MCF 10A (cell line): ENCODE measurements around the gene FBXO5. TPM values are rescaled to one million over a fixed set of nuclear protein-coding genes. Genes with fewer than 3 reads are reported as not detected.

Experiments
- BruUV-seq: library from RNA; stranded (reverse); fragments of 400-500 nt; replicated peaks from 2 replicates; lab custom pipeline; 2021; lab: Mats Ljungman, UMichigan
- CTCF ChIA-PET: fragments of 300-600 bp; sonication (Branson Sonifier 250); formaldehyde crosslinking; extraction: SDS; loops from one replicate; lab custom pipeline; 2021; ENCODE audit warnings: antibody characterized with exemption, inconsistent platforms; lab: Yijun Ruan, JAX
- POLR2A ChIA-PET: fragments of 300-600, 350-650 bp; sonication (Branson Sonifier 250); formaldehyde crosslinking; extraction: SDS; loops from one replicate; lab custom pipeline; 2020; ENCODE audit warnings: antibody characterized with exemption, inconsistent platforms; lab: Yijun Ruan, JAX
- DNase-seq: peaks from one replicate; pipeline ENCODE4 v3.0.0-alpha.2; 2018; ENCODE audit not compliant: unreplicated experiment
- H3K27ac Mint-ChIP-seq: one replicate; pipeline ENCODE4 v1.8.0; 2022; ENCODE audit warnings: mild to moderate bottlenecking, low read depth, mixed read lengths; ENCODE audit not compliant: unreplicated experiment
- H3K27me3 Mint-ChIP-seq: one replicate; pipeline ENCODE4 v1.8.0; 2022; ENCODE audit warnings: mixed read lengths; ENCODE audit not compliant: insufficient read depth, unreplicated experiment
- H3K36me3 Mint-ChIP-seq: one replicate; pipeline ENCODE4 v1.8.0; 2022; ENCODE audit warnings: mild to moderate bottlenecking, moderate library complexity, mixed read lengths; ENCODE audit not compliant: insufficient read depth, unreplicated experiment
- H3K4me1 Mint-ChIP-seq: one replicate; pipeline ENCODE4 v1.8.0; 2022; ENCODE audit warnings: mixed read lengths; ENCODE audit not compliant: insufficient read depth, unreplicated experiment
- H3K4me3 Mint-ChIP-seq: one replicate; pipeline ENCODE4 v1.8.0; 2022; ENCODE audit warnings: mild to moderate bottlenecking, moderate library complexity, mixed read lengths; ENCODE audit not compliant: unreplicated experiment
- H3K9me3 Mint-ChIP-seq: one replicate; pipeline ENCODE4 v1.8.0; 2022; ENCODE audit warnings: mixed read lengths; ENCODE audit not compliant: unreplicated experiment
- intact Hi-C: fragments of 100-400 bp; cut with micrococcal nuclease; formaldehyde crosslinking; loops from 2 replicates; pipeline ENCODE4 v1.14.1; 2022
- total RNA-seq: library from RNA; stranded (reverse); gene quantifications from 2 replicates; pipeline ENCODE4 v1.2.3, GENCODE V29; 2022
- TF ChIP-seq, protein P1 (sequence below): fragments of 200-600 bp; IDR thresholded peaks from one replicate; pipeline ENCODE4 v1.8.0; 2022; ENCODE audit warnings: antibody characterized with exemption, mild to moderate bottlenecking; ENCODE audit not compliant: unreplicated experiment

The FBXO5 gene
- total RNA-seq, 1 experiment from 2014 or later = 16.4 TPM

DNA sequence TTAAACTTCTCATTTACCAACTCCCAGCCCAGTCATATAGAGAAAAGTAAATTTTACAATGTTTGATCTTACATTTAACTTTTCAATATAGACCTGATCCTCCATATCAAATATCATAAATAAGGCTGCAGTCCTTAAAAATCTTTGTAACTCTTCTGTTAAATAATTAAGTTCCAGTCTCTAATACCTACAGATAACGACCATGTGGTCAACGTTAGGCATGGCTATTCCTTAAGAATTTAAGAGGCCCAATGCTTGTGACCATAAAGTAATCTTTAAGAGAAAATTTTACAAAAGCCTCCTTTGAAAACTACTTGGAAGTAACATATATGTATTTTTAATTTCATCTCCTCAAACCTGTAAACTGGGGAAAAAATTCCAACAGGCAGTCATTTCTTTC lies 1.6 kb downstream of the FBXO5 start:
- peaks cover 5% of the 10 kb centered on the region for H3K36me3 Mint-ChIP-seq
- H3K27ac Mint-ChIP-seq = peak overlapping the region; percentile 79

DNA sequence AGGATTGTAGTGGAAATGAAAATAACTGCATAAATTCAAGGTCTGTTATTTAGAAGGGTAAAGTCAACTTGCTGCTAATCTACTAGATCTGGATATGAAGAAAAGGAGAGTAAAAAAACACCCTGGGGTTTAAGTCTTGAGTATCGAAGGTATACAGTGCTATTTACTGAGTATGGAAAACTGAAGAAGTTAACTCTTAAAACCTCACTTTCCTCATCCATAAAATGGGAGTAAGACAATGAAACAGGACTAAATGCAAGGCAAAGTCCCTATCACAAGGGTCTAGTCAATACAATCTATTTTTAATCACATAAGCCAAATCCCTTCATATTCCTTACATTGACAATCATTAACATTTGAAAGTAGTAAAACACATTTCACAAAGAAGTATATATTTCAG lies 2.2 kb downstream of the FBXO5 start:
- Mint-ChIP-seq H3K27me3 (no peaks in the 10 kb centered on the region), H3K4me3 (peak overlapping the region; percentile 87), H3K4me1 (peaks cover 43% of the 10 kb centered on the region), H3K27ac (peak overlapping the region; percentile 79), H3K9me3 (no peaks in the 10 kb centered on the region), H3K36me3 (peaks cover 5% of the 10 kb centered on the region)
- ChIA-PET CTCF (no interaction called here), POLR2A (interaction anchor here (0.9 to 1.6 kb wide), 3 partner anchors 21 to 28 kb away, joined by 3 to 4 read pairs (median 3); no protein-coding TSS in a partner anchor)
- DNase-seq = no peak
- BruUV-seq = no TSS peak
- TF ChIP-seq, protein P1, sequence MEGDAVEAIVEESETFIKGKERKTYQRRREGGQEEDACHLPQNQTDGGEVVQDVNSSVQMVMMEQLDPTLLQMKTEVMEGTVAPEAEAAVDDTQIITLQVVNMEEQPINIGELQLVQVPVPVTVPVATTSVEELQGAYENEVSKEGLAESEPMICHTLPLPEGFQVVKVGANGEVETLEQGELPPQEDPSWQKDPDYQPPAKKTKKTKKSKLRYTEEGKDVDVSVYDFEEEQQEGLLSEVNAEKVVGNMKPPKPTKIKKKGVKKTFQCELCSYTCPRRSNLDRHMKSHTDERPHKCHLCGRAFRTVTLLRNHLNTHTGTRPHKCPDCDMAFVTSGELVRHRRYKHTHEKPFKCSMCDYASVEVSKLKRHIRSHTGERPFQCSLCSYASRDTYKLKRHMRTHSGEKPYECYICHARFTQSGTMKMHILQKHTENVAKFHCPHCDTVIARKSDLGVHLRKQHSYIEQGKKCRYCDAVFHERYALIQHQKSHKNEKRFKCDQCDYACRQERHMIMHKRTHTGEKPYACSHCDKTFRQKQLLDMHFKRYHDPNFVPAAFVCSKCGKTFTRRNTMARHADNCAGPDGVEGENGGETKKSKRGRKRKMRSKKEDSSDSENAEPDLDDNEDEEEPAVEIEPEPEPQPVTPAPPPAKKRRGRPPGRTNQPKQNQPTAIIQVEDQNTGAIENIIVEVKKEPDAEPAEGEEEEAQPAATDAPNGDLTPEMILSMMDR = no peak
- intact Hi-C loops = no loop called here

More for the DNA sequence above, 1.6 kb downstream of the FBXO5 start:
- CTCF ChIA-PET = no interaction called here
- DNase-seq = no peak
- Mint-ChIP-seq H3K4me3 (peak overlapping the region; percentile 87), H3K4me1 (peaks cover 37% of the 10 kb centered on the region), H3K27me3 (no peaks in the 10 kb centered on the region), H3K9me3 (no peaks in the 10 kb centered on the region)
- intact Hi-C loops = no loop called here
- POLR2A ChIA-PET = interaction anchor here (0.6 to 1.5 kb wide), 2 partner anchors 20 to 123 kb away, joined by 3 to 4 read pairs; no protein-coding TSS in a partner anchor
- TSS peak; percentile 48 for BruUV-seq
- TF ChIP-seq, protein P1 = no peak

DNA sequence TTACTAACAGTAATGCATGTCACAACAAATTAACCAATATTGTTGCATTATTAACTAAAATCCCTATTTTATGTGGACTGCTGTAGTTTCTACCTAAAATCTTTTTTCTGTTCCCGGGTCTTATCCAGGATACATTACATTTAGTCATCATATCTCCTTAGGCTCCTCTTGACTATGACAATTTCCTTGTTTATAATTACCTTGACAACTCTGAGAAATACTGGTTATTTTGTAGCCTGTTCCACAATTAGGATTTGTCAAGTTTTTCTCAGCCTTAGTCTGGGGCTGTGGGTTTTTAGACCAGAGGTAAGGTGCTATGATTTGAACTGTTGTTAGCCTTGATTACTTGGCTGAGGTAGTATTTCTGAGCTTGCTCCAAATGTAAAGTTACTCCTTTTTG lies 3.7 kb downstream of the FBXO5 start:
- ChIA-PET POLR2A (interaction anchor here (0.6 to 4.8 kb wide), 3 partner anchors 24 to 61 kb away, joined by 3 to 42 read pairs (median 3); partner anchors contain the start of gene MTRF1L), CTCF (interaction anchor here (0.6 kb wide), 1 partner anchor 565 kb away, joined by 3 read pairs; no protein-coding TSS in a partner anchor)
- DNase-seq = no peak
- H3K27ac Mint-ChIP-seq = peak overlapping the region; percentile 27
- BruUV-seq = no TSS peak
- no peak overlapping the region for H3K4me3 Mint-ChIP-seq
- intact Hi-C loops = no loop called here
- H3K27me3 Mint-ChIP-seq = no peaks in the 10 kb centered on the region
- TF ChIP-seq, protein P1 = no peak
- H3K4me1 Mint-ChIP-seq = peaks cover 43% of the 10 kb centered on the region
- no peaks in the 10 kb centered on the region for H3K9me3 Mint-ChIP-seq
- peaks cover 13% of the 10 kb centered on the region for H3K36me3 Mint-ChIP-seq

DNA sequence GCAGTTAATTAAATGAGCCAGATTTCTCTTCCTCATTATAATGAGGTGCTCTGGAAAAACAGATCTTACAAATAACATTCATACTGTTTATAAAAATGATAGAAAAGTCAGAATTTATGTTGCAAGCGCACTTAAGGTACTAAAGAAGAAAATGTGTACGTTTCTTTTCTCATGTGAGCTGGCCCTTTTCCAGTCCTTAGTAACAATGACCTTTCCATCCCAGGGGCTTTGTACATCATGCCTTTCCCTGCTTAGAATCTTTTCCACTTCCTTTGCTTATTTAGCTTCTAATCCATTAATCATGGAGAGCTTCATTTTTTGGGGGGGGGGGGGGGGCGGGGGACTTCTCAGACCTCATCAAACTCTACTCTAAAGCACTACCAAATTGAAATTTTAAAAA lies 4.8 kb downstream of the FBXO5 start:
- TF ChIP-seq, protein P1 = no peak
- Mint-ChIP-seq H3K4me1 (peaks cover 43% of the 10 kb centered on the region), H3K27me3 (no peaks in the 10 kb centered on the region), H3K36me3 (peaks cover 18% of the 10 kb centered on the region), H3K27ac (peak overlapping the region; percentile 27), H3K4me3 (no peak overlapping the region), H3K9me3 (no peaks in the 10 kb centered on the region)
- BruUV-seq = no TSS peak
- DNase-seq = no peak
- intact Hi-C loops = no loop called here
- ChIA-PET POLR2A (interaction anchor here (0.6 to 4.8 kb wide), 4 partner anchors 20 to 789 kb away, joined by 3 to 42 read pairs (median 3); partner anchors contain the start of gene MTRF1L), CTCF (interaction anchor here (0.6 to 1.8 kb wide), 6 partner anchors 24 to 873 kb away, joined by 3 to 10 read pairs (median 4); no protein-coding TSS in a partner anchor)
